SK-N-SH treated with all-trans-retinoic acid at 6 μM for 48 hours (cell line): ENCODE data around the gene PRKCB.

Experiments
- ATAC-seq: fragments of 200-7000 bp; cut with Tn5 transposase; 3 replicates; pipeline ENCODE4 v1.9.1; 2020; ENCODE audit warnings: mild to moderate bottlenecking, moderate library complexity
- ARNTL ChIP-seq: fragments of 450-650 bp; formaldehyde crosslinking; IDR thresholded peaks from 2 replicates; pipeline ENCODE4 v1.5.0; 2020; ENCODE audit warnings: low read depth, mild to moderate bottlenecking, moderate library complexity, borderline replicate concordance
- BACH2 ChIP-seq: fragments of 250-450 bp; sonication (Bioruptor Pico); IDR thresholded peaks from 2 replicates; pipeline ENCODE4 v1.9.0; 2021; ENCODE audit warnings: mild to moderate bottlenecking, borderline replicate concordance
- CREB5 ChIP-seq: fragments of 250-450 bp; sonication (Bioruptor Pico); IDR thresholded peaks from 2 replicates; pipeline ENCODE4 v1.5.1; 2020; ENCODE audit warnings: low read depth, mild to moderate bottlenecking, moderate library complexity
- CSDC2 ChIP-seq: fragments of 250-450 bp; sonication (Bioruptor Pico); IDR thresholded peaks from 2 replicates; pipeline ENCODE4 v1.5.0; 2020; ENCODE audit warnings: mild to moderate bottlenecking, moderate library complexity
- CSRNP3 ChIP-seq: fragments of 250-450 bp; sonication (Bioruptor Pico); IDR thresholded peaks from 2 replicates; pipeline ENCODE4 v1.5.1; 2021; ENCODE audit warnings: mild to moderate bottlenecking, moderate library complexity
- ESRRG ChIP-seq: fragments of 250-450 bp; sonication (Bioruptor Pico); IDR thresholded peaks from 2 replicates; pipeline ENCODE4 v1.6.1; 2021; ENCODE audit warnings: mild to moderate bottlenecking
- GLIS3 ChIP-seq: fragments of 250-450 bp; sonication (Bioruptor Pico); IDR thresholded peaks from 2 replicates; pipeline ENCODE4 v1.5.0; 2020; ENCODE audit warnings: mild to moderate bottlenecking, moderate library complexity
- ISL1 ChIP-seq: fragments of 250-450 bp; sonication (Bioruptor Pico); IDR thresholded peaks from 2 replicates; pipeline ENCODE4 v2.1.2; 2022; ENCODE audit warnings: mild to moderate bottlenecking, moderate library complexity
- OSR1 ChIP-seq: fragments of 250-450 bp; sonication (Bioruptor Pico); IDR thresholded peaks from 2 replicates; pipeline ENCODE4 v1.8.0; 2022; ENCODE audit warnings: moderate library complexity, mild to moderate bottlenecking, inconsistent platforms
- PATZ1 ChIP-seq: fragments of 250-450 bp; sonication (Bioruptor Pico); IDR thresholded peaks from 2 replicates; pipeline ENCODE4 v1.8.0; 2020; ENCODE audit warnings: mild to moderate bottlenecking, moderate library complexity, borderline replicate concordance
- POU6F1 ChIP-seq: fragments of 250-450 bp; sonication (Bioruptor Pico); IDR thresholded peaks from 2 replicates; pipeline ENCODE4 v1.8.0; 2021; ENCODE audit warnings: low read depth, mild to moderate bottlenecking, moderate library complexity, borderline replicate concordance
- PPARA ChIP-seq: fragments of 250-450 bp; sonication (Bioruptor Pico); IDR thresholded peaks from 2 replicates; pipeline ENCODE4 v1.5.0; 2020; ENCODE audit warnings: mild to moderate bottlenecking, borderline replicate concordance
- SNAI2 ChIP-seq: fragments of 250-450 bp; sonication (Bioruptor Pico); IDR thresholded peaks from 2 replicates; pipeline ENCODE4 v1.5.0; 2020; ENCODE audit warnings: mild to moderate bottlenecking, moderate library complexity
- TCF4 ChIP-seq: fragments of 250-450 bp; sonication (Bioruptor Pico); IDR thresholded peaks from 2 replicates; pipeline ENCODE4 v1.8.0; 2021; ENCODE audit warnings: mild to moderate bottlenecking, moderate library complexity, borderline replicate concordance
- TSHZ2 ChIP-seq: fragments of 250-450 bp; sonication (Bioruptor Pico); IDR thresholded peaks from 2 replicates; pipeline ENCODE4 v1.5.0; 2020; ENCODE audit warnings: mild to moderate bottlenecking, moderate library complexity
- ZC3H10 ChIP-seq: fragments of 250-450 bp; sonication (Bioruptor Pico); IDR thresholded peaks from 2 replicates; pipeline ENCODE4 v1.5.1; 2021; ENCODE audit warnings: mild to moderate bottlenecking, moderate library complexity
- ZFP3 ChIP-seq: fragments of 250-450 bp; sonication (Bioruptor Pico); IDR thresholded peaks from 2 replicates; pipeline ENCODE4 v1.5.0; 2020; ENCODE audit warnings: mild to moderate bottlenecking, moderate library complexity
- ZFP30 ChIP-seq: fragments of 450-650 bp; formaldehyde crosslinking; IDR thresholded peaks from 2 replicates; pipeline ENCODE4 v1.5.0; 2022; ENCODE audit warnings: mild to moderate bottlenecking, moderate library complexity
- ZNF565 ChIP-seq: fragments of 450-650 bp; formaldehyde crosslinking; conservative IDR thresholded peaks from 2 replicates; pipeline ENCODE4 v1.5.0; 2020; ENCODE audit warnings: low read depth, mild to moderate bottlenecking, moderate library complexity

Gene PRKCB

GRCh38 chr16:24044467-24044866 lies 208.7 kb downstream of the PRKCB start:
- TF ChIP-seq TCF4 (CRISPR knock-in tag) (no peak), ZNF565 (CRISPR knock-in tag) (no peak), OSR1 (CRISPR knock-in tag) (no peak), ARNTL (CRISPR knock-in tag) (no peak), ZFP3 (CRISPR knock-in tag) (no peak), CREB5 (CRISPR knock-in tag) (no peak)
- ATAC-seq: no peak

GRCh38 chr16:24045641-24046040 lies 209.9 kb downstream of the PRKCB start:
- peak; percentile 59; the same call in 2 of the 3 replicates for ATAC-seq
- TF ChIP-seq CSDC2 (CRISPR knock-in tag) (no peak), ISL1 (no peak), GLIS3 (CRISPR knock-in tag) (no peak), ZFP3 (CRISPR knock-in tag) (no peak), BACH2 (CRISPR knock-in tag) (no peak), PPARA (CRISPR knock-in tag) (no peak), ZNF565 (CRISPR knock-in tag) (no peak), POU6F1 (CRISPR knock-in tag) (no peak)

GRCh38 chr16:24046442-24046841 lies 210.7 kb downstream of the PRKCB start:
- TF ChIP-seq PATZ1: no peak
- no peak for TF ChIP-seq CSRNP3 (CRISPR knock-in tag)
- no peak for TF ChIP-seq BACH2 (CRISPR knock-in tag)
- TF ChIP-seq SNAI2: no peak
- TF ChIP-seq ESRRG (CRISPR knock-in tag): no peak
- TF ChIP-seq OSR1 (CRISPR knock-in tag): no peak
- no peak for TF ChIP-seq ZC3H10 (CRISPR knock-in tag)
- no peak for TF ChIP-seq GLIS3 (CRISPR knock-in tag)
- no peak for ATAC-seq

- no peak for ATAC-seq
- TF ChIP-seq ARNTL (CRISPR knock-in tag) (no peak), TSHZ2 (no peak), OSR1 (CRISPR knock-in tag) (no peak), ZFP30 (CRISPR knock-in tag) (no peak), ZNF565 (CRISPR knock-in tag) (no peak), POU6F1 (CRISPR knock-in tag) (no peak), GLIS3 (CRISPR knock-in tag) (no peak)
Observed at GRCh38 chr16:24049113-24049512, 213.3 kb downstream of the PRKCB start.
